Suprapubic skin (tissue), 3 donors: ENCODE data around the gene CPO.

Experiments
- CTCF ChIP-seq, 2 donors: fragments of 200-600 bp in 1 of 2; fragments of 450-650 bp in 1 of 2; sonication (generic) in 1 of 2; IDR thresholded peaks; one replicate each; pipeline ENCODE4 v1.5.1; 2016 to 2019; ENCODE audit warnings: antibody characterized with exemption in 2 of 2, mild to moderate bottlenecking in 1 of 2, moderate library complexity in 1 of 2
- EP300 ChIP-seq: sonication (generic); formaldehyde crosslinking; IDR thresholded peaks from one replicate; pipeline ENCODE4 v1.6.1; 2017; ENCODE audit warnings: antibody characterized with exemption

GRCh38 chr2:206981086-206981674 is 41.9 kb downstream of the CPO start:
- TF ChIP-seq CTCF (IDR thresholded peaks at IDR 0.05) (no peak), EP300 (no peak)
